Breast epithelium (tissue), 3 donors: ENCODE data around the gene ELL.

Source experiments
- CTCF ChIP-seq, 3 donors: fragments of 450-650 bp; IDR thresholded peaks; one replicate each; pipeline ENCODE4 v1.5.1; 2016 to 2017; ENCODE audit warnings: antibody characterized with exemption in 3 of 3, mild to moderate bottlenecking in 3 of 3, moderate library complexity in 3 of 3
- POLR2A ChIP-seq: fragments of 450-650 bp; IDR thresholded peaks from one replicate; pipeline ENCODE4 v1.6.1; 2016; ENCODE audit warnings: antibody characterized with exemption, mild to moderate bottlenecking, moderate library complexity

GRCh38 chr19:18532168-18532890, 10.5 kb upstream of the ELL start:
- no peak for TF ChIP-seq CTCF (IDR thresholded peaks at IDR 0.05)
- no peak for TF ChIP-seq POLR2A
